Smooth muscle cell (in vitro differentiated cells): Measurements from ENCODE around the gene B3GNT7. TPM values are rescaled to one million over a fixed set of nuclear protein-coding genes. Genes with fewer than 3 reads are reported as not detected.

Experiments used
- DNase-seq: peaks from one replicate; lab custom pipeline; 2025; ENCODE audit not compliant: unreplicated experiment; lab: John Stamatoyannopoulos, UW
- H2AFZ ChIP-seq: fragments of 200-600 bp; sonication (generic); 2 replicates; pipeline ENCODE4 v1.6.0; 2016; ENCODE audit warnings: antibody characterized with exemption, low read depth, mild to moderate bottlenecking
- H3F3A ChIP-seq: fragments of 200-600 bp; sonication (generic); 2 replicates; pipeline ENCODE4 v1.6.0; 2017; ENCODE audit warnings: antibody characterized with exemption, low read depth
- H3K27ac ChIP-seq: fragments of 200-600 bp; sonication (generic); 2 replicates; pipeline ENCODE4 v1.5.1; 2016; ENCODE audit warnings: low read depth, mild to moderate bottlenecking
- H3K27me3 ChIP-seq: fragments of 200-600 bp; sonication (generic); 2 replicates; pipeline ENCODE4 v1.6.1; 2016; ENCODE audit warnings: low read depth, mild to moderate bottlenecking
- H3K36me3 ChIP-seq: fragments of 200-600 bp; sonication (generic); 2 replicates; pipeline ENCODE4 v1.5.1; 2016; ENCODE audit warnings: low read depth
- H3K4me1 ChIP-seq: fragments of 200-600 bp; sonication (generic); 2 replicates; pipeline ENCODE4 v1.5.1; 2016; ENCODE audit warnings: low read depth
- H3K4me2 ChIP-seq: fragments of 200-600 bp; sonication (generic); 2 replicates; pipeline ENCODE4 v1.6.0; 2016; ENCODE audit warnings: mild to moderate bottlenecking
- H3K4me3 ChIP-seq: fragments of 200-600 bp; sonication (generic); 2 replicates; pipeline ENCODE4 v1.5.1; 2016; ENCODE audit warnings: mild to moderate bottlenecking
- H3K79me2 ChIP-seq: fragments of 200-600 bp; sonication (generic); 2 replicates; pipeline ENCODE4 v1.6.0; 2016; ENCODE audit warnings: low read depth, mild to moderate bottlenecking
- H3K9ac ChIP-seq: fragments of 200-600 bp; sonication (generic); 2 replicates; pipeline ENCODE4 v1.6.0; 2016; ENCODE audit warnings: low read depth
- H3K9me3 ChIP-seq: fragments of 200-600 bp; sonication (generic); replicated peaks from 2 replicates; pipeline ENCODE4 v1.5.1; 2016; ENCODE audit warnings: low read depth
- H4K20me1 ChIP-seq: fragments of 200-600 bp; sonication (generic); 2 replicates; pipeline ENCODE4 v1.6.0; 2016; ENCODE audit warnings: low read depth
- WGBS: methylation state at CpG from one replicate; pipeline ENCODE4 v1.1.7; 2016; ENCODE audit warnings: low lambda C conversion rate; 5-methylcytosine and 5-hydroxymethylcytosine counted together
- microRNA-seq: library from miRNA; unstranded; fragments of <30 nt; microRNA quantifications from one replicate; pipeline ENCODE4, GENCODE V29; 2016; ENCODE audit warnings: borderline number of aligned reads
- polyA plus RNA-seq: library from polyadenylated mRNA; unstranded; fragments of >200 nt; fragmentation: Nextera tagmentation; extraction: Ambion mirVana; gene quantifications from 2 replicates; pipeline ENCODE4 v1.2.1, GENCODE V29; 2016
- small RNA-seq: library from RNA; depleted of rRNA; stranded (forward); fragments of <200 nt; gene quantifications from one replicate; pipeline ENCODE3, GENCODE V24; 2014
- total RNA-seq: library from RNA; depleted of rRNA; stranded (reverse); fragments of >200 nt; gene quantifications from 2 replicates; pipeline ENCODE4 v1.2.3, GENCODE V29; 2014
- TF ChIP-seq, protein P1 (sequence below): fragments of 200-600 bp; sonication (generic); IDR thresholded peaks from 2 replicates; pipeline ENCODE4 v1.5.1; 2017; ENCODE audit warnings: borderline replicate concordance, mild to moderate bottlenecking, antibody characterized with exemption; ENCODE audit not compliant: insufficient read depth, poor library complexity, severe bottlenecking

Gene B3GNT7
- total and polyA plus RNA-seq, 2 experiments from 2014 or later, result 0.62 to 0.85 TPM

DNA sequence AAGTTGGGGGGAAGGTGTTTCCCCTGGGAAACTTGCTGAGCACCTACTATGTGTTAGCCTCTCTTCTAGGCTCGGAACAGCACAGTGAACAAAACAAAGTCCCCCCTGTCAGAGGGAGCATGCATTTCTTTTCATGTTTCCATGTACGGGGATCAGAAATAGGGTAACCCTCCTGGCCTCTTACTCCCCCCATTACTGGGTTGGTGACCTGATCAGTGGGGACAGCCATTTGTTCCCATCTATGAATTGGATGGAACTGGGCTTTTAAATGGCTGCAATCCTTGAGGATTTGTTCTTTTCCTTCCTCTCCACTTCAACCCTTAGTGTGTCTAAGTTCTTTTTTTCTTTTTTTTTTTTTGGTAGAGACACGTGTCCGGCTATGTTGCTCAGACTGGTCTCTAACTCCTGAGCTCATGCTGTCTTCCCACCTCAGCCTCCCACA, 55.1 kb downstream of the B3GNT7 start:
- TF ChIP-seq, protein P1, sequence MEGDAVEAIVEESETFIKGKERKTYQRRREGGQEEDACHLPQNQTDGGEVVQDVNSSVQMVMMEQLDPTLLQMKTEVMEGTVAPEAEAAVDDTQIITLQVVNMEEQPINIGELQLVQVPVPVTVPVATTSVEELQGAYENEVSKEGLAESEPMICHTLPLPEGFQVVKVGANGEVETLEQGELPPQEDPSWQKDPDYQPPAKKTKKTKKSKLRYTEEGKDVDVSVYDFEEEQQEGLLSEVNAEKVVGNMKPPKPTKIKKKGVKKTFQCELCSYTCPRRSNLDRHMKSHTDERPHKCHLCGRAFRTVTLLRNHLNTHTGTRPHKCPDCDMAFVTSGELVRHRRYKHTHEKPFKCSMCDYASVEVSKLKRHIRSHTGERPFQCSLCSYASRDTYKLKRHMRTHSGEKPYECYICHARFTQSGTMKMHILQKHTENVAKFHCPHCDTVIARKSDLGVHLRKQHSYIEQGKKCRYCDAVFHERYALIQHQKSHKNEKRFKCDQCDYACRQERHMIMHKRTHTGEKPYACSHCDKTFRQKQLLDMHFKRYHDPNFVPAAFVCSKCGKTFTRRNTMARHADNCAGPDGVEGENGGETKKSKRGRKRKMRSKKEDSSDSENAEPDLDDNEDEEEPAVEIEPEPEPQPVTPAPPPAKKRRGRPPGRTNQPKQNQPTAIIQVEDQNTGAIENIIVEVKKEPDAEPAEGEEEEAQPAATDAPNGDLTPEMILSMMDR, result no peak
- no peak overlapping the region for H3K9ac ChIP-seq
- no peak overlapping the region for H3K27ac ChIP-seq
- no peaks in the 10 kb centered on the region for H3K9me3 ChIP-seq
- no peak overlapping the region for H3K4me2 ChIP-seq
- H4K20me1 ChIP-seq, result peaks cover 10% of the 10 kb centered on the region
- WGBS, result 95% methylated on average over 4 of the region's 4 CpGs
- H3K79me2 ChIP-seq, result no peaks in the 10 kb centered on the region
- H3F3A ChIP-seq, result peaks cover 15% of the 10 kb centered on the region
- DNase-seq, result no peak
- H3K36me3 ChIP-seq, result peaks cover 4% of the 10 kb centered on the region
- no peak overlapping the region for H2AFZ ChIP-seq
- no peaks in the 10 kb centered on the region for H3K27me3 ChIP-seq
- H3K4me1 ChIP-seq, result no peaks in the 10 kb centered on the region
- H3K4me3 ChIP-seq, result no peak overlapping the region

Small RNA genes lying within 50 kb of the gene (microRNA-seq; reads per million reads assigned to microRNA genes)
- not detected for gene MIR4777

Small RNA genes lying within 50 kb of the gene (small RNA-seq; reads per million reads assigned to genes)
- 0.13 reads per million for gene MIR4777

Other genes starting within 250 kb of the B3GNT7 start
- 34.7 and 38.6 TPM in 2 replicates for gene ARMC9, start 197.1 kb upstream of the B3GNT7 start, total RNA-seq
- gene ARMC9, start 197.1 kb upstream of the B3GNT7 start, polyA plus RNA-seq, result 42.9 and 51.0 TPM in 2 replicates
- gene NCL, start 68.8 kb downstream of the B3GNT7 start, total RNA-seq, result 106 and 108 TPM in 2 replicates
- gene NCL, start 68.8 kb downstream of the B3GNT7 start, polyA plus RNA-seq, result 219 and 296 TPM in 2 replicates
- gene NMUR1, start 134.7 kb downstream of the B3GNT7 start, total RNA-seq, result not detected in 2 replicates
- not detected in 2 replicates for gene NMUR1, start 134.7 kb downstream of the B3GNT7 start, polyA plus RNA-seq
- not detected in 2 replicates for gene TEX44, start 197.2 kb downstream of the B3GNT7 start, total RNA-seq
- not detected in 2 replicates for gene TEX44, start 197.2 kb downstream of the B3GNT7 start, polyA plus RNA-seq